GM18505 (cell line): Measurements from ENCODE around the gene KLHL30.

Experiments used
- ATAC-seq: cut with Tn5 transposase; IDR thresholded peaks from one replicate; pipeline ENCODE4 v1.9.1; 2021; ENCODE audit not compliant: unreplicated experiment
- POLR2A ChIP-seq: IDR thresholded peaks from 4 replicates; pipeline ENCODE4 v1.6.1; 2011; ENCODE audit warnings: borderline replicate concordance; ENCODE audit not compliant: insufficient read depth, insufficient read length; ENCODE audit errors: extremely low read depth

Gene KLHL30

DNA sequence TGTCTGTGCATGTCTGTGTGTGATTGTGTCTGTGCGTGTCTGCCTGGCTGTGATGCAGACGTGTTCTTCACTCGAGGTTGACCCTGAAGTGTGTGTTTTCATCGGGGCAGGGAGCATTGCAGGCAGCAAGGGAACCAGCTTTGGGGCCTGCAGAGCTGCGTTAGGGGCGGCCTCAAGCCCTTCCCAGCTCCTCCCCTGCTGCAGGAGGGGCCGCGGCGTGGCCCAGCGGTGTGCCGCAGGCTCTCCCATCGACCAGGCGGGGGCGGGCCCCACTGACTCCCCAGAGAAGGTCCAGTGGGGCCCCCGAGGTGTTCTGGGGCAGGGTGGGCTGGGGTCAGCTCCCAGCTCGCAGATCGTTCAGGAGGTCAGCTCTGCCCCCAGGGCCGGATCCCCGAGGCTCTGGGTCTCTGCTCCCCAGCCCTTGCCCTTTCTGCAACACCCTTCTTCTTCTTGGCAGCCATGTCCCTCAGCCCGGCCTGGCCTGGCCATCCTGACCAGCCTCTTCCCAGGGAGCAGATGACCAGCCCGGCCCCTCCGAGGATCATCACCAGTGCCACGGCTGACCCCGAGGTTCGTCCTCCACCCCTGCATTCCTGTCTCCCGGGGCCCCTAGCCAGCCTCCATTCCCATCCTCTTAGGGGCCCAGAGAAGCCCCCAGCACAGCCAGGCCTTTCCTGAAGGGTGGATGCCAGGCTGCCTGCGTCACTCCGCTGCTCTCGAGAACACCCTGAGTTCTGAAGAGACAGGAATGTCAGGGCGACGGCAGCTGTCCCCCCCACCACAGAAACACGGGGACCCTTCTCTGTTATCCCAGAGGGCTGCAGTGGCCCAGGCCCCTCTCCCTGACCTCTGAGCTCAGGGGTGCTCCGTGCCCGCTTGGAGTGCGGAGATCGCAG, 11.1 kb upstream of the KLHL30 start:
- ATAC-seq, result no peak
- TF ChIP-seq POLR2A, result no peak

DNA sequence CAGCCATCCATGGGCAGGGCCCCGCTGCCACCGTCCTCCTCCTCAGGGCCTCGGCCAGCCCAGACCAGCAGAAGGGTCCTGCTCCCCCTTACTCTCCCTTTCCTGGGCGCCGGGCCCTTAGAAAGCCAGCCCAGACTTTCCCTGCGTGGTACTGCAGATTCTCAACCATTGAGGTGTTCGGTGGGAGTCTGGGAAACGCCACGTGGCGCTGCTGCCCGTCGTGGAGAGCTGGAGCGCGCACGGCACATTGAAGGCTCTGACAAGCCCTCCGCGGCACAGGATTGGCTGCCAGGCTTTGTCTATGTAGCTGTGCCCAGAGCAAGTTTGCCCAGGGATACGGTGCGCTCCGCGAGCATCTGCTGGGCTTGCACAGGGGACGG, 10.4 kb upstream of the KLHL30 start:
- ATAC-seq, result no peak
- TF ChIP-seq POLR2A, result no peak

- ATAC-seq, result no peak
- TF ChIP-seq POLR2A, result no peak
These were observed 9.9 kb upstream of the KLHL30 start for GRCh38 chr2:238128534-238129001.

DNA sequence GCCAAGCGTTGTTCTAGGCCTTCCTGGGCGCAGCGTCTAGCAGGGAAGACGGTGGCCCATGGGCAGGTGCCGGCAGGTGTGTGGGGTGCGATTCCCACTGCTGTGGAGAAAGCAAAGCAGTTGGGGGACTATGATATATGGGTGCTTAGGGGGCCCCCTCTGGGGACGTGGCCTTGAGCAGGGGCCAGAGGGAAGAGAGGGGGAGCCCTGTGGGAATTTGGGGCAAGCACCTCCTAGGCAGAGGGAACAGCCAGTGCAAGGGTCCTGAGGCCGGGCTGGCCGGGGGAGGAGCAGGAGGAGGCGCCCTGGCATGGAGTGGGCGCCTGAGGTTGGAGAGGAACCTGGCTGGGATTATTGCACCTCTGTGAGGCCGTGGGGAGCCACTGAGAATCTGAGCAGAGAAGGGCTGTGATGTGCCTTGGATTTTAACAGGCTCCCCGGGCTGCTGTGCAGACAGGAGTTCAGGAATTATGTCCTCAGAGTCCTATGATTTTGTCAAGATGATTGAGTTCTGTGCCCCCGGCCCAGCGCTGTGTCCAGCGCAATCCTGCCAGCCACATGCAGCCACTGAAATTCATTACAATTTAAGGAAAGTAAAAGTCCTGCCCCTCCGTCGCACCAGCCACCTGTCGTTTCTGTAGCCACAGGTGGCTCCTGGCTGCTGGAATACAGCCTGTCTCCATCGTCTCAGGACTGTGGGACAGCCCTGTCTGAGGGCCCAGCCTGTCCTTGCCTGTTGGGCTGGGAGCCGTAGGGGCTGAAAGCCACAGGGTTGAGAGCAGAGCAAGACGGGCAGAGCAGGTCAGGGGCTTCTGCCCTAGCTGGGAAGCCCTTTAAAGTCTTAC, 9.1 kb upstream of the KLHL30 start:
- TF ChIP-seq POLR2A, result no peak
- ATAC-seq, result no peak

GRCh38 chr2:238130111-238130695, 8.3 kb upstream of the KLHL30 start:
- ATAC-seq, result no peak
- TF ChIP-seq POLR2A, result no peak

DNA sequence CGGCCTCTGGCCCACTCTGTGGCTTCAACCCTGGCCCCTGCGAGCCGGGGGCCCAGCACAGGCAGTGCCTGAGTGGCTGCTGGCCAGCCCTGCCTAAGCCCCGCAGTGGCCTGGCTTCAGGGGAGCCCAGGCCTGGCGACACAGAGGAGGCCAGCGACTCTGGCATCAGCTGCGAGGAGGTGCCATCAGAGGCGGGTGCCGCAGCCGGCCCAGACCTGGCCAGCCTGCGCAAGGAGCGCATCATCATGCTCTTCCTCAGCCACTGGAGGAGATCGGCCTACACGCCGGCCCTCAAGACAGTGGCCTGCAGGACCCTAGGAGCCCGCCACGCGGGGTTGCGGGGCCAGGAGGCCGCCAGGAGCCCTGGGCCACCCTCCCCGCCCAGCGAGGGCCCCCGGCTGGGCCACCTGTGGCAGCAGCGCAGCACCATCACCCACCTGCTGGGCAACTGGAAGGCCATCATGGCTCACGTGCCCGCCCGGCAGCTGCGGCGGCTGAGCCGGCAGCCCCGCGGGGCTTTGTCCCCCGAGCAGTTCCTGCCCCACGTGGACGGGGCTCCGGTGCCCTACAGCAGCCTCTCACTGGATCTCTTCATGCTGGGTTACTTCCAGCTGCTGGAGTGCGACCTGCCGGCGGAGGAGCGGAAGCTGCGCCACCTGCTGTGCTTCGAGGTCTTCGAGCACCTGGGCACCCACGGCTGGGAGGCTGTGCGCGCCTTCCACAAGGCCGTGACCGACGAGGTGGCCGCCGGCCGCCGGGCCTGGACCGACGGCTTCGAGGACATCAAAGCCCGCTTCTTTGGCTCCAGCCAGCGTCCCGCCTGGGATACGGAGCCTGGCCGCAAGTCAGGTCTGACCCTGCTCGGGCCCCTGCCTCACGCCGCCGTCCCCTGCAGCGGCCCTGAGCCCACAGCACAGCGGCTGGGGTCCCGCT, 7.5 kb upstream of the KLHL30 start:
- TF ChIP-seq POLR2A, result no peak
- ATAC-seq, result no peak

DNA sequence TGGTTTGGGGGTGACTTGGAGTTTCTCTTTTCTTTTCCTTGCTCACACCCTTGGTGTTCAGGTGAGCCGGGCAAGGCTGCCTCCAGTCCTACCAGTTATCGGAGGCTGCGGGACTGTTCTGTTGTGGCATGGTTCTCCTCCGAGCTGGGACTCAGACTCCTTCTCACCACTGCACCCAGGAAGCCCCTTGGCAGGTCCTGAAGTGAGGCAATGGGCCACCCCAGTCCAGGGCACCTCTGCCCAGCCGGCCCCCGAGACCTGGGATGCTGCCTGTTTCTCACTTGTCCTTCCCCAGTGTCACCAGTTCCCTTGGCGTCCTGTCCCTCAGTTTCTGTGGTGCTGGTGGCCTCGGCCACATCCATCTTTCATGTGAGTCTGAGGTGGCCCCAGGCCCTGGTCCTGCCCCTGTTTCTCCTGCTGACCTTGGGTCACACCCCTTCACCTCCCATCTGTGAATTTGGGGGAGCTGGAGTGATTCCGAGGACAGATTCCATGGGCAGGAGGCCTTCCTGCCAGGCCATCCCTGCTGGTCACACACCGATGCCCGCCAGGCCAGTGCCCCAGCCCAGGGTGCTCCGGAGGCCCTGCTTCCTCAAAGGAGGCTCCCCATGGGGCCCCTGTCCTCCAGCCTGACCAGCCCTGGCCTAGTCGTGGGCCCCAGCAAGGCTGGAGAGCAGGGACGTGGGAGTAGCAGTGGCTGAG, 6.6 kb upstream of the KLHL30 start:
- ATAC-seq, result no peak
- TF ChIP-seq POLR2A, result no peak

DNA sequence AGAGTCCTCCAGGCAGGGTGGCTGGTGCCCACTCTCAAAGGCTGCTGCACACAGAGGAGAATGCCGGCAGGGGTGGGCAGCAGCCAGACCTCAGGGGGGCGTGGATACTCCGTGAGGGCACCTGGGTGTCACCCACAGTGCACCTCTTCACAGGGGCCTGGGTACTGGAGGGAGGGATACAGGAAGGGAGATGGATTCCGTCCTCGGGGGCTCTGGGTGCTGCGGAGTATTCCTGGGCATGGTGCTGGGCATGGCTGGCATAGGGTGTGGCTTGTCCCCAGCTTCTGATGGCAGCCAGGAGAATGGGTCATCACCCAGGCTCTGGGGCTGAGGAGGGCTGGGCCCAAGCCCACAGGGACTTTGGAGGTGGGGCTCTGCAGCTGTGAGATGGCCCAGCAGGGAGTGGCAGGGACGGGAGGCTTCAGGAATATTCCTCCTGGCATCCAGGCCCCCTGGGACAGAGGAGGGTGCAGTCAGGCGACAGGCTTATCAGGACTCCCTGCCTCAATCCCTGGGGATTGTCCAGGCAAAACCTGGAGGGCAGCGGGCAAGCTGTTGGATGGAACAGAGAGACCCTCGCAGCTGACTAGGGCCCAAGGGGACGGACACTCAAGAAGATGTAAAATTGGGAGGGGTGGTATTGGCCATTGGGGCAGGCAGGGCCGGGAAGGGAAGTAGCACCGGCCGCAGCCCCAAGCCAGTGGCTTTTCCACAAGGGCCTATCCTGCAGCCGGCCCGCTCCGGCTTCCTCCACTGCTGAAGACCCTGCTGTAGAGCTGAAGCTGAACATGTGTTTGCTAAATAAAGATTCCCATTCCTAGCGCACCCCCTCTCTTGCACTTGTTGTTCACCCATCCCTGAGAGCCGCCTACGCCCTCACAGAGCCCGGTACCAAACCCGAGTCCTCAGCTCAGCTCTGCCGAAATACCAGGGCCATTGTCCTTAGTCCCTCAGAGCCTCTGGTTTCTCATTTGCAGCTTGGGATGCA, 5.7 kb upstream of the KLHL30 start:
- TF ChIP-seq POLR2A, result no peak
- no peak for ATAC-seq

- no peak for ATAC-seq
- no peak for TF ChIP-seq POLR2A
These were observed 4.7 kb upstream of the KLHL30 start for GRCh38 chr2:238133499-238134392.

GRCh38 chr2:238134393-238134785, 4.1 kb upstream of the KLHL30 start:
- TF ChIP-seq POLR2A, result no peak
- no peak for ATAC-seq
